Ovary (tissue), 3 donors: ENCODE data around the gene FAP.

Experiments used
- CTCF ChIP-seq, 3 donors: fragments of 450-650 bp in 2 of 3; fragments of 200-600 bp in 1 of 3; IDR thresholded peaks; one replicate each; pipeline versions ENCODE4 v1.5.1 to v1.8.0; 2016 to 2022; ENCODE audit warnings: antibody characterized with exemption in 3 of 3, mild to moderate bottlenecking in 1 of 3
- POLR2A ChIP-seq: fragments of 450-650 bp; IDR thresholded peaks from one replicate; pipeline ENCODE4 v1.6.1; 2017; ENCODE audit warnings: antibody characterized with exemption, mild to moderate bottlenecking, moderate library complexity
- donor health status: DM: no; HTN: no; CAD: no.

- no peak for TF ChIP-seq POLR2A
- no peak for TF ChIP-seq CTCF (IDR thresholded peaks at IDR 0.05)
These were observed 65.9 kb downstream of the FAP start for GRCh38 chr2:162177301-162177700.
